GM20000 (cell line): ENCODE data around the gene ABCB6.
A peak's percentile ranks its signal among the peaks of the same experiment; 100 is the strongest.

ENCODE experiments used
- DNase-seq: peaks from one replicate; pipeline ENCODE4 v3.0.0; 2012; ENCODE audit warnings: low spot score
- CTCF ChIP-seq: IDR thresholded peaks from 2 replicates; pipeline ENCODE4 v1.5.1; 2012; ENCODE audit warnings: mild to moderate bottlenecking, control low read depth; ENCODE audit errors: extremely low read depth, missing control alignments

ABCB6 gene

GRCh38 chr2:219249203-219249980 lies 30.6 kb upstream of the ABCB6 start:
- DNase-seq, result peak; percentile 62
- no peak for TF ChIP-seq CTCF

GRCh38 chr2:219248845-219249202 lies 30.1 kb upstream of the ABCB6 start:
- no peak for DNase-seq
- TF ChIP-seq CTCF, result no peak

- no peak for DNase-seq
- TF ChIP-seq CTCF, result no peak
Observed at GRCh38 chr2:219247678-219248642, 29.2 kb upstream of the ABCB6 start.

GRCh38 chr2:219246559-219246958 lies 27.8 kb upstream of the ABCB6 start:
- no peak for DNase-seq
- no peak for TF ChIP-seq CTCF

GRCh38 chr2:219245899-219246230 lies 27.1 kb upstream of the ABCB6 start:
- TF ChIP-seq CTCF, result no peak
- DNase-seq, result no peak

GRCh38 chr2:219245148-219245898 lies 26.6 kb upstream of the ABCB6 start, which contains the start of the genes GLB1L and STK16:
TSS of gene GLB1L (minus strand) at chr2:219245444. CDS start at chr2:219243573, 1,871 bp downstream.
TSS of gene STK16 (plus strand) at chr2:219245479. CDS start at chr2:219246000, 521 bp downstream.
- TF ChIP-seq CTCF, result no peak

GRCh38 chr2:219244789-219245147 lies 26.0 kb upstream of the ABCB6 start:
- no peak for DNase-seq
- no peak for TF ChIP-seq CTCF

More at GRCh38 chr2:219245148-219245898, 26.6 kb upstream of the ABCB6 start, which contains the start of the genes GLB1L and STK16:
- peak; percentile 91 for DNase-seq
